Measurements from ENCODE around the gene ABCF2.

The ABCF2 gene

DNA sequence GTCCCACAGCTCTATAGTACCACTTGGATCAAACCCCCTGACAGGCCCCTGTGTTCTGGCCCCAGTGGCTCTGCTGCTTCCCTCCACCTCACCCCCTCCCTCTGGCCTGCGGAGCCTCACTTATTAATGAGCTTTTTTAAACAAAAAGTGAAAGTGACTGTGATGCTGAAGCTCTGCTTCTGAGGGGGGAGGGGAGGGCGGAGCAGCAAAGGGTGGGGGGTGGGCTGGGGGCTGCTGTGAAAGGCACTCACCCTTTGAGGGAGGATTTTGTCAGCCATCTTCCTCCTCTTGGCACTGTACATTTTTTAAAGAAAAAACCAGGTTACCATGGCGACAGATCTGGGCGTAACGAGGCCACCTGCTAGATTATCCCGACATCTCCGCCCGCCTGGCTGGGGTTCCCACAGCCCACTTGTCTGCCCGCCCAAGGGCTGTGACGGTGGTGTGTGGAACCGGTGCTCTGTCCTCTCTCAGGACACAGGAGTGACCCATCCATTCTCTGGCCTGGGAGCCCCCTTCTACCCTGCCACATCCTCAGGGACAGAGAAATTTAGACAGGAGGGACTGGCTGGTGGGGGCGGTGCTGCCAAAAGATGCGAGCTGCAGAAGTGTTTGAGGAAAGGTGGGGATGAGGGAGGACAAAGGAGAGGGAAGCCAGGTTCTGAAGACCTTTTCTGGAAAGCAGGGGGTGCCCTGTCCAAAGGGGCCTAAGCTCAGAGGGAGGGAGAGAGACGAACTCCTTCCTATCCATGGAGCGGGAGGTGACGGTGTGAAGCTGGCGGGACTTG is 16.6 kb upstream of the ABCF2 start:
- in situ Hi-C loops (cut with HindIII; ENCODE audit: low pct_unique_long_range_greater_than_20kb, low sequenced_read_pairs): no loop called here
- no peak for DNase-seq (ENCODE audit: low read depth in 1 of 2, low spot score in 1 of 2)
- TF ChIP-seq JUND (IDR thresholded peaks at IDR 0.05; ENCODE audit: low read depth): no peak

DNA sequence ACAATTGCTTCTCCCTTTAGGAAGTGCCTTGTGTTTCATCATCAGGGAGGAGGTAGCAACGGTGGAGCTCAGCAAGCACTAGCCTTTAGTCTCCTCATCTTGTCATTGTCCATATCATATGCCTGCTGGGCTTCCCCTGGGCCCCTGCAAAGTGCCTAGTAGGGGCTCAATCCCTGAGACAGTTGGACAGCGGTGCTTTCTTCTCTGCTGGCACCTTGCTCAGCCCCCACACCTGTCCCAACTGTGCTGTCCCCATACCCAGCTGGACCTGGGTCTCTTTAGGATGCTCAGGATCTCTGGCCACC is 16.0 kb upstream of the ABCF2 start:
- in situ Hi-C loops (cut with HindIII; ENCODE audit: low pct_unique_long_range_greater_than_20kb, low sequenced_read_pairs): no loop called here
- TF ChIP-seq JUND (IDR thresholded peaks at IDR 0.05; ENCODE audit: low read depth): no peak
- no peak for DNase-seq (ENCODE audit: low read depth in 1 of 2, low spot score in 1 of 2)

DNA sequence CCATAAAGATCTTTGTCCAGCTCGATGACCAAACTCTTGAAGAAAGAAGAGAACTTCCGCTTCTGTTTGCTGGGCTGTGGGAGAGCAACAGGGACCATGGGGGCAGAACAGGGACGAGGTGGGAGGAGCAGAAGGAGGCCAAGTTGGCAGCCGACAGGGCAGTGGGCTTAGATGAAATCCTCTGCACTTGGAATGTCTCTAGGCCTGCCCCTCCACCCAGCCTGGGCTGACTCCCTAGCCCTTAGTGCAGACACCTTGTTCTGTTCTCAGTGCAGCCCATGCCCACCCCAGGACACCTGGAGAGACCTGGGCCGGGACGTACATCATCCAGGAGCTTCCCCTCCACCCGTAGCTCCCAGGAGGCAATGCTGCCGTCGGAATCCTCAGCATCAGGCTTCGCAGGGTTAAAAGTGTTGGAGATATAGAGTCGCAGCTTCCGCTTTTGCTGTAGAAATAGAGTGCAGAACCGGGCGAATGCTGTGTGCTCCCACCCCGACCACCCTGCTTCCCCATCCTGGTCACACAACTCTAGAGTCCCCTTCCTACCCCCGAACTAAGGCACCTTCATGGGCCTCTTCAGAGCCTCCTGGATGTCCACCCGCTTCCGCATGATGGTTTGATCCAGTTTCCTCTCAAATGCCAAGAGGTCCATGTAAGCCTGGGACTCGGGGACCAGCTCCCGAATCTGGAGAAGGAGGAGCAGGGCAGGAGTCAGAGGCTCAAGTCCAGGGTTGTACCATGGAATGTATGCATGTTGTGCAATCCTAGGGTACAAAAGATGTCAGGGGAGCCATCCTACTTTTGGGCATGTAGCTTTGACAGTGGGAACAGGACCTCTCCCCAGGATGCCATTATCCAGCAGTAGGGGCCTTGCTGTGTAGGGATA is 15.4 kb upstream of the ABCF2 start:
- no peak for TF ChIP-seq JUND (IDR thresholded peaks at IDR 0.05; ENCODE audit: low read depth)
- in situ Hi-C loops (cut with HindIII; ENCODE audit: low pct_unique_long_range_greater_than_20kb, low sequenced_read_pairs): no loop called here

DNA sequence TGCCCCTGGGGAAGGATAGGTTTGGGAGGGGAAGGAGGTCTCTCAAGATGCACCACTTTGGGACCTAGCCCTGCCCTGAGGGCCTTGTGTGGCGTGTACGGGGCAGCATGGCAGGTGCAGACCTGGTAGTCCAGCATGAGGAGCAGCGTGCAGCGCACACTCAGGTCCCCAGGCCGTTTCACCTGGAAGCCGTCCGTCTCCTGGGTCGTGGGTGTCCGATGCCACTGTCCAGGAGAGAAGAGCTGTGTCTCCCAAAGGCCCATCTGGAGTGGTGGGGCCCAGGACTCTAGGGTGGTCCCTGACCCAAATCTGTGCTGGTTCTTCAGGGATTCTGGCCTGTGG is 14.7 kb upstream of the ABCF2 start:
- in situ Hi-C loops (cut with HindIII; ENCODE audit: low pct_unique_long_range_greater_than_20kb, low sequenced_read_pairs): no loop called here
- no peak for DNase-seq (ENCODE audit: low read depth in 1 of 2, low spot score in 1 of 2)

More for the DNA sequence above, 15.4 kb upstream of the ABCF2 start:
- no peak for DNase-seq (ENCODE audit: low read depth in 1 of 2, low spot score in 1 of 2)

DNA sequence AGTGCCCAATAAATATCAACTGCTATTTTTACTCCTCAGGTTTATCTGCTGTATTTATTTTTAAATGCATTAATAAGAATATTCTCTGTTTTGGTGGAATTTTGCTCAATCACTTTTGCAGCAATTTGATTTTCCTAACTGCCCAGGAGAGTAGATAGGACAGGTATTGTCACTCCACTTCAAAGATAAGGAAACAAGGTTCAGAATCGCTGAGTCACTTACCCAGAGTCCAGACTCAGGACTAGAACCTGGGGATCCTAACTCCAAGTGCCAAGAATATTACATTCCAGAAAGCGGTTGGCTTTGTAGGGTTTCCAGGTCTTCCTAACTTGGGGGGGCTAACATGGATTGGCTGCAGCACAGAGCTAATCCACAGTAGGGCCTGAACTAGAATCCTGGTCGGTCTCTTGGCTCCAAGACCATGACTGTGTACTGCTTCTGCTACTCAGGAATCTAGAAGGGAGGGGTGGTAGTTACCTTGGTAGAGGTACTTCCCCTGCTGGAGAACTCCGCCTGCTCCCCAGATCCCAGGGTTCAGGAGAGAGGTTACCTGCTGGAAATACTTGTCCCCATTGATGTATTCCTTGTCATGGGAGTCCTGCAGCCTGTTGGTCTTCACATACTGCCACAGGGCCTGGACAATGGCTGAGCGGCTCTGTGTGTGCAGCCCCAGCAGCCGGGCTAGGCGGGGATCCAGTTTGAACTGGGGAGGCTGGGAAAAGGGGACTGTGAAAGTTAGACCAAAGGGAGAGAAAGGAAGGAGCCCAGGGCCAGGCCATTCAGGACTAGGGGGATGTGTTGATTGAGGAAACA is 14.1 kb upstream of the ABCF2 start:
- no peak for TF ChIP-seq JUND (IDR thresholded peaks at IDR 0.05; ENCODE audit: low read depth)
- no peak for DNase-seq (ENCODE audit: low read depth in 1 of 2, low spot score in 1 of 2)
- in situ Hi-C loops (cut with HindIII; ENCODE audit: low pct_unique_long_range_greater_than_20kb, low sequenced_read_pairs): no loop called here

More for the DNA sequence above, 14.7 kb upstream of the ABCF2 start:
- TF ChIP-seq JUND (IDR thresholded peaks at IDR 0.05; ENCODE audit: low read depth): no peak

- in situ Hi-C loops (cut with HindIII; ENCODE audit: low pct_unique_long_range_greater_than_20kb, low sequenced_read_pairs): no loop called here
- no peak for DNase-seq (ENCODE audit: low read depth in 1 of 2, low spot score in 1 of 2)
- TF ChIP-seq JUND (IDR thresholded peaks at IDR 0.05; ENCODE audit: low read depth): no peak
Observed at GRCh38 chr7:151240536-151240935, 13.5 kb upstream of the ABCF2 start.

DNA sequence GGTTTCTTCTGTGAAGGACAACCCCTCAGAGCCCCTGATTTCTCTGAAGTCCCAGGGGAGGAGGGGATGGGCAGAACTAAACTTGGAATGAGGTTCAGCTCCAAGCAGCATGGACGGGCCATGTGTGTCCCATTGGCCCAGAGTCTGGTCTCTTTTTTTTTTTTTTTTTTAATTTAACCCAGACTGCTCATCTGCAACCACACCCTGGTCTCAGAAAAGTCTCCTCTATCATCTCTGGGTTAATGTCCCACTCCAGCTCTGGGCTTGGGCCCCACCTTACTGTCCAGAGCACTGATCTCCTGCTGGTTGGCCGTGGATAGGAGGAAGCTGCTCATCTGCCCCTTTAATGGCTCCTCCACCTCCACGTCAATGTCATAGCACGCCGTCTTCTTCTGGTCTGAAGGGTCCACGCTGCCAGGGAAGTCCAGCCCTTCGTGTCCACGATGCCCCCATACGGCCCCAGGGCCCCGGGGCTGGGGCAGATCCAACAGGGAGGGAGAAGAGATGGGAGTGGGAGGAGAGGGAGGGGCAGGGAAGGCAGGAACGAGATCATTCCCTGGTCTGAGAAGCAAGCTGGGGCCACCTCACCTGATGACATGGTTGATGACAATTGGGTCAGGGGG is 12.9 kb upstream of the ABCF2 start:
- TF ChIP-seq JUND (IDR thresholded peaks at IDR 0.05; ENCODE audit: low read depth): no peak
- in situ Hi-C loops (cut with HindIII; ENCODE audit: low pct_unique_long_range_greater_than_20kb, low sequenced_read_pairs): no loop called here
- no peak for DNase-seq (ENCODE audit: low read depth in 1 of 2, low spot score in 1 of 2)

- no peak for TF ChIP-seq JUND (IDR thresholded peaks at IDR 0.05; ENCODE audit: low read depth)
- no peak for DNase-seq (ENCODE audit: low read depth in 1 of 2, low spot score in 1 of 2)
- in situ Hi-C loops (cut with HindIII; ENCODE audit: low pct_unique_long_range_greater_than_20kb, low sequenced_read_pairs): no loop called here
Observed at GRCh38 chr7:151238924-151239836, 12.2 kb upstream of the ABCF2 start.

DNA sequence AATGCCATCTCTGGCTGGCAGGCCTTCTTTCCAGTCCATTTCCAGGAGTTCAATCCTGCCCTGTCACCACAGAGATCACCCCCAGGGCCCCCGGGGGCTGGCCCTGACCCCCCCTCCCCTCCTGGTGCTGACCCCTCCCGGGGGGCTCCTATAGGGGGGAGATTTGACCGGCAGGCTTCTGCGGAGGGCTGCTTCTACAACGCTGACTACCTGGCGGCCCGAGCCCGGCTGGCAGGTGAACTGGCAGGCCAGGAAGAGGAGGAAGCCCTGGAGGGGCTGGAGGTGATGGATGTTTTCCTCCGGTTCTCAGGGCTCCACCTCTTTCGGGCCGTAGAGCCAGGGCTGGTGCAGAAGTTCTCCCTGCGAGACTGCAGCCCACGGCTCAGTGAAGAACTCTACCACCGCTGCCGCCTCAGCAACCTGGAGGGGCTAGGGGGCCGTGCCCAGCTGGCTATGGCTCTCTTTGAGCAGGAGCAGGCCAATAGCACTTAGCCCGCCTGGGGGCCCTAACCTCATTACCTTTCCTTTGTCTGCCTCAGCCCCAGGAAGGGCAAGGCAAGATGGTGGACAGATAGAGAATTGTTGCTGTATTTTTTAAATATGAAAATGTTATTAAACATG is 11.3 kb upstream of the ABCF2 start:
- no peak for DNase-seq (ENCODE audit: low read depth in 1 of 2, low spot score in 1 of 2)
- no peak for TF ChIP-seq JUND (IDR thresholded peaks at IDR 0.05; ENCODE audit: low read depth)
- in situ Hi-C loops (cut with HindIII; ENCODE audit: low pct_unique_long_range_greater_than_20kb, low sequenced_read_pairs): no loop called here

DNA sequence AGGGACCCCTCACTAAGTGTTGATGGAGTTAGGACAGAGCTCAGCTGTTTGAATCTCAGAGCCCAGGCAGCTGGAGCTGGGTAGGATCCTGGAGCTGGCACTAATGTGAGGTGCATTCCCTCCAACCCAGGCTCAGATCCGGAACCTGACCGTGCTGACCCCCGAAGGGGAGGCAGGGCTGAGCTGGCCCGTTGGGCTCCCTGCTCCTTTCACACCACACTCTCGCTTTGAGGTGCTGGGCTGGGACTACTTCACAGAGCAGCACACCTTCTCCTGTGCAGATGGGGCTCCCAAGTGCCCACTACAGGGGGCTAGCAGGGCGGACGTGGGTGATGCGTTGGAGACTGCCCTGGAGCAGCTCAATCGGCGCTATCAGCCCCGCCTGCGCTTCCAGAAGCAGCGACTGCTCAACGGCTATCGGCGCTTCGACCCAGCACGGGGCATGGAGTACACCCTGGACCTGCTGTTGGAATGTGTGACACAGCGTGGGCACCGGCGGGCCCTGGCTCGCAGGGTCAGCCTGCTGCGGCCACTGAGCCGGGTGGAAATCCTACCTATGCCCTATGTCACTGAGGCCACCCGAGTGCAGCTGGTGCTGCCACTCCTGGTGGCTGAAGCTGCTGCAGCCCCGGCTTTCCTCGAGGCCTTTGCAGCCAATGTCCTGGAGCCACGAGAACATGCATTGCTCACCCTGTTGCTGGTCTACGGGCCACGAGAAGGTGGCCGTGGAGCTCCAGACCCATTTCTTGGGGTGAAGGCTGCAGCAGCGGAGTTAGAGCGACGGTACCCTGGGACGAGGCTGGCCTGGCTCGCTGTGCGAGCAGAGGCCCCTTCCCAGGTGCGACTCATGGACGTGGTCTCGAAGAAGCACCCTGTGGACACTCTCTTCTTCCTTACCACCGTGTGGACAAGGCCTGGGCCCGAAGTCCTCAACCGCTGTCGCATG is 10.5 kb upstream of the ABCF2 start:
- no peak for TF ChIP-seq JUND (IDR thresholded peaks at IDR 0.05; ENCODE audit: low read depth)
- in situ Hi-C loops (cut with HindIII; ENCODE audit: low pct_unique_long_range_greater_than_20kb, low sequenced_read_pairs): no loop called here
- no peak for DNase-seq (ENCODE audit: low read depth in 1 of 2, low spot score in 1 of 2)
